NB4 (cell line): ENCODE results near the gene EPB41L5.

ENCODE experiments used
- MYC ChIP-seq: IDR thresholded peaks from 2 replicates; pipeline ENCODE4 v1.6.1; 2011; ENCODE audit warnings: low read depth, low read length
- POLR2A ChIP-seq: IDR thresholded peaks from 2 replicates; pipeline ENCODE4 v1.6.1; 2011; ENCODE audit warnings: mild to moderate bottlenecking; ENCODE audit not compliant: insufficient read length; ENCODE audit errors: extremely low read depth
- TF ChIP-seq, protein P1 (sequence below): IDR thresholded peaks from one replicate; pipeline ENCODE4 v1.5.1; 2012; ENCODE audit warnings: low read depth, low read length

GRCh38 chr2:120013597-120014223 lies 833 bp downstream of the EPB41L5 start:
- TF ChIP-seq, protein P1, sequence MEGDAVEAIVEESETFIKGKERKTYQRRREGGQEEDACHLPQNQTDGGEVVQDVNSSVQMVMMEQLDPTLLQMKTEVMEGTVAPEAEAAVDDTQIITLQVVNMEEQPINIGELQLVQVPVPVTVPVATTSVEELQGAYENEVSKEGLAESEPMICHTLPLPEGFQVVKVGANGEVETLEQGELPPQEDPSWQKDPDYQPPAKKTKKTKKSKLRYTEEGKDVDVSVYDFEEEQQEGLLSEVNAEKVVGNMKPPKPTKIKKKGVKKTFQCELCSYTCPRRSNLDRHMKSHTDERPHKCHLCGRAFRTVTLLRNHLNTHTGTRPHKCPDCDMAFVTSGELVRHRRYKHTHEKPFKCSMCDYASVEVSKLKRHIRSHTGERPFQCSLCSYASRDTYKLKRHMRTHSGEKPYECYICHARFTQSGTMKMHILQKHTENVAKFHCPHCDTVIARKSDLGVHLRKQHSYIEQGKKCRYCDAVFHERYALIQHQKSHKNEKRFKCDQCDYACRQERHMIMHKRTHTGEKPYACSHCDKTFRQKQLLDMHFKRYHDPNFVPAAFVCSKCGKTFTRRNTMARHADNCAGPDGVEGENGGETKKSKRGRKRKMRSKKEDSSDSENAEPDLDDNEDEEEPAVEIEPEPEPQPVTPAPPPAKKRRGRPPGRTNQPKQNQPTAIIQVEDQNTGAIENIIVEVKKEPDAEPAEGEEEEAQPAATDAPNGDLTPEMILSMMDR = no peak
- no peak for TF ChIP-seq POLR2A
- no peak for TF ChIP-seq MYC
